Cardiac fibroblast (primary cell): ENCODE data around the gene TRAF5.
A peak's percentile ranks its signal among the peaks of the same experiment; 100 is the strongest.

ENCODE experiments used
- DNase-seq, 2 donors: peaks; one replicate each; pipeline versions ENCODE4 v3.0.0 to v3.0.0-alpha.2; 2010; ENCODE audit warnings: low read depth in 2 of 2
- H3K4me3 ChIP-seq, 2 donors: replicated peaks in 1 of 2; 1 replicate in 1 of 2; 2 replicates in 1 of 2; pipeline ENCODE4 v1.5.1; 2011; ENCODE audit warnings: low read depth in 2 of 2, low read length in 2 of 2, mild to moderate bottlenecking in 2 of 2, moderate library complexity in 1 of 2
- TF ChIP-seq, protein P1 (sequence below): IDR thresholded peaks from one replicate; pipeline ENCODE4 v1.5.1; 2011; ENCODE audit warnings: low read depth, mild to moderate bottlenecking, low read length, inconsistent platforms

Gene TRAF5

GRCh38 chr1:211375949-211376348, 49.3 kb downstream of the TRAF5 start:
- no peak overlapping the region for H3K4me3 ChIP-seq
- TF ChIP-seq, protein P1, sequence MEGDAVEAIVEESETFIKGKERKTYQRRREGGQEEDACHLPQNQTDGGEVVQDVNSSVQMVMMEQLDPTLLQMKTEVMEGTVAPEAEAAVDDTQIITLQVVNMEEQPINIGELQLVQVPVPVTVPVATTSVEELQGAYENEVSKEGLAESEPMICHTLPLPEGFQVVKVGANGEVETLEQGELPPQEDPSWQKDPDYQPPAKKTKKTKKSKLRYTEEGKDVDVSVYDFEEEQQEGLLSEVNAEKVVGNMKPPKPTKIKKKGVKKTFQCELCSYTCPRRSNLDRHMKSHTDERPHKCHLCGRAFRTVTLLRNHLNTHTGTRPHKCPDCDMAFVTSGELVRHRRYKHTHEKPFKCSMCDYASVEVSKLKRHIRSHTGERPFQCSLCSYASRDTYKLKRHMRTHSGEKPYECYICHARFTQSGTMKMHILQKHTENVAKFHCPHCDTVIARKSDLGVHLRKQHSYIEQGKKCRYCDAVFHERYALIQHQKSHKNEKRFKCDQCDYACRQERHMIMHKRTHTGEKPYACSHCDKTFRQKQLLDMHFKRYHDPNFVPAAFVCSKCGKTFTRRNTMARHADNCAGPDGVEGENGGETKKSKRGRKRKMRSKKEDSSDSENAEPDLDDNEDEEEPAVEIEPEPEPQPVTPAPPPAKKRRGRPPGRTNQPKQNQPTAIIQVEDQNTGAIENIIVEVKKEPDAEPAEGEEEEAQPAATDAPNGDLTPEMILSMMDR = no peak
- no peak for DNase-seq

- TF ChIP-seq, protein P1 = no peak
- DNase-seq = no peak
Observed at GRCh38 chr1:211376807-211377470, 50.3 kb downstream of the TRAF5 start.

GRCh38 chr1:211377539-211378450, 51.2 kb downstream of the TRAF5 start:
- TF ChIP-seq, protein P1 = no peak
- no peak overlapping the region for H3K4me3 ChIP-seq
- DNase-seq = no peak

More at GRCh38 chr1:211376807-211377470, 50.3 kb downstream of the TRAF5 start:
- H3K4me3 ChIP-seq = no peak overlapping the region

- H3K4me3 ChIP-seq = no peak overlapping the region
- DNase-seq = peak; percentile 20 to 54
- TF ChIP-seq, protein P1 = no peak
Observed at GRCh38 chr1:211378844-211379243, 52.2 kb downstream of the TRAF5 start.

GRCh38 chr1:211379446-211379845, 52.8 kb downstream of the TRAF5 start:
- TF ChIP-seq, protein P1 = no peak
- DNase-seq = no peak
- no peak overlapping the region for H3K4me3 ChIP-seq

- no peak overlapping the region for H3K4me3 ChIP-seq
- TF ChIP-seq, protein P1 = no peak
- no peak for DNase-seq
Observed at GRCh38 chr1:211381481-211382181, 55.0 kb downstream of the TRAF5 start.
